ENCODE results near the gene TMEM190. TPM values are rescaled to one million over a fixed set of nuclear protein-coding genes. Genes with fewer than 3 reads are reported as not detected.

TMEM190 gene
- total and polyA plus RNA-seq, 2 of the 8 experiments (the other 6 are each of a cell fraction or from before 2014, with no cell fraction given) = 1.6 TPM; not detected in 1

DNA sequence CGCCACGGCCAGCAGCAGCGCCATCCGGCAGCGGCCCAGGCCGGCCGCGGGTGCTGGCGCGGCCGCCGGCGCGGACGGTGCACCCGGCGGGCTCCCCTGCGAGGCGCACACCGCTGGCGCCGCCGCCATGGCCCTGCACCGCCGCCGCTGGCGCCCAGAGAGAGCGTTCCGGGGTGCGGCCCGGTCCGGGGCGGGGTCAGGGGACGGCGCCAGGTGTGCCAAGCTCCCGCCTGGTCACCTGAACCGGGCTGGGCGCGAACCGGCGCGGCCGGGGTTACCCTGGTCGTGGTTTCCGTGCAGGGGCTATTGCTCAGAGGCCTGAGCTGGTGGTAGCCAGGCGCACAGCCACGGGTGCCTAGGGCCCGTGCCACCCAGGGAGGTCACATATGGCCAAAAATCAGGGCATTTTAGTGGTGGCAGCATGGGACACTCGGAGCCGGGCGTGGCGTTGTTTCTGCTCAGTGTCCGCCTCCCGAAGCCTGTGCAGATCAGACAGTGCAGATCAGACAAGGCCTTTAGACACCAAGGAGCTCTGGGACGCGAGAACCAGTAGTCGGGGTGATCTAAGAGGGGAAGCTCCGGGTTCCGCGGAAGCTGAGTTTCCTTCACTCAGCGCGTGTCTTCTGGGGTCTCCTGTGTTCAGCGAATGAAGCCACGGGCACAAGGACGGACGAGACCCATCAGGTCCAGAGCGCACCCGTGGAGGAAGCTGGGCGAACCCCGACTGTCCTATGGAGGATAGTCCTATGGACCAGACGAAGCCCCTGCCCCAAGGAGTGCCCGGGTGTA, 7.7 kb downstream of the TMEM190 start, which contains the start of gene TMEM238 (continued):
- TF ChIP-seq ATF2 (IDR thresholded peaks at IDR 0.05; ENCODE audit: low read length) = no peak
- no peak for TF ChIP-seq JUND (IDR thresholded peaks at IDR 0.05; ENCODE audit: low read length)
- TF ChIP-seq, protein P1, sequence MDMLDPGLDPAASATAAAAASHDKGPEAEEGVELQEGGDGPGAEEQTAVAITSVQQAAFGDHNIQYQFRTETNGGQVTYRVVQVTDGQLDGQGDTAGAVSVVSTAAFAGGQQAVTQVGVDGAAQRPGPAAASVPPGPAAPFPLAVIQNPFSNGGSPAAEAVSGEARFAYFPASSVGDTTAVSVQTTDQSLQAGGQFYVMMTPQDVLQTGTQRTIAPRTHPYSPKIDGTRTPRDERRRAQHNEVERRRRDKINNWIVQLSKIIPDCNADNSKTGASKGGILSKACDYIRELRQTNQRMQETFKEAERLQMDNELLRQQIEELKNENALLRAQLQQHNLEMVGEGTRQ (IDR thresholded peaks at IDR 0.05; ENCODE audit: low read length) = no peak
- no peak for TF ChIP-seq HDAC2 (IDR thresholded peaks at IDR 0.05; ENCODE audit: borderline replicate concordance in 1 of 2, low read depth in 2 of 2, low read length in 2 of 2)
- TF ChIP-seq POU5F1 (IDR thresholded peaks at IDR 0.05; ENCODE audit: low read depth, low read length) = no peak
- TF ChIP-seq YY1 (IDR thresholded peaks at IDR 0.05; ENCODE audit: low read depth, low read length) = no peak
